Gastrocnemius medialis (tissue), 4 donors: Measurements from ENCODE around the gene FGA. TPM values are rescaled to one million over a fixed set of nuclear protein-coding genes. Genes with fewer than 3 reads are reported as not detected.

Source experiments
- ATAC-seq, 2 donors: fragments of 150-250 bp; one replicate each; pipeline ENCODE4 v1.9.1; 2016
- DNase-seq, 2 donors: peaks; one replicate each; pipeline ENCODE4 v3.0.0-alpha.2; 2019
- H3K27ac ChIP-seq, 4 donors: fragments of 200-600 bp; sonication (generic); 1 replicate in 1 of 4; 2 replicates in 3 of 4; pipeline ENCODE4 v1.5.1; 2016 to 2018; ENCODE audit warnings: mild to moderate bottlenecking in 2 of 4, moderate library complexity in 1 of 4
- H3K27me3 ChIP-seq, 3 donors: fragments of 200-600 bp; sonication (generic) in 2 of 3; 1 replicate in 1 of 3; 2 replicates in 2 of 3; pipeline versions ENCODE4 v1.5.1 to v1.6.0; 2016 to 2019; ENCODE audit warnings: mild to moderate bottlenecking in 1 of 3, moderate library complexity in 1 of 3
- H3K36me3 ChIP-seq, 2 donors: fragments of 200-600 bp; sonication (generic) in 1 of 2; one replicate each; pipeline ENCODE4 v1.5.1; 2017 to 2018
- H3K4me1 ChIP-seq, 2 donors: fragments of 200-600 bp; sonication (generic) in 1 of 2; one replicate each; pipeline ENCODE4 v1.5.1; 2016 to 2017; ENCODE audit warnings: mild to moderate bottlenecking in 2 of 2
- H3K4me3 ChIP-seq, 4 donors: fragments of 200-600 bp; sonication (generic) in 3 of 4; 1 replicate in 1 of 4; 2 replicates in 3 of 4; pipeline ENCODE4 v1.5.1; 2016 to 2019; ENCODE audit warnings: mild to moderate bottlenecking in 2 of 4
- H3K9me3 ChIP-seq, 3 donors: fragments of 200-600 bp; sonication (generic) in 2 of 3; 1 replicate in 1 of 3; 2 replicates in 2 of 3; pipeline ENCODE4 v1.5.1; 2016 to 2019
- POLR2A ChIP-seq, 2 donors: fragments of 450-650 bp; IDR thresholded peaks; one replicate each; pipeline ENCODE4 v1.6.1; 2017; ENCODE audit warnings: antibody characterized with exemption in 2 of 2, mild to moderate bottlenecking in 2 of 2, moderate library complexity in 2 of 2
- in situ Hi-C, 4 donors: fragments of 200-750 bp; cut with MboI; loops; one replicate each; pipeline versions ENCODE4 v1.15.0 to v1.8.0; 2017; ENCODE audit warnings: low sequenced_read_pairs in 4 of 4
- intact Hi-C: fragments of 100-400 bp; cut with DNase I; formaldehyde crosslinking; loops from one replicate; pipeline ENCODE4 v1.15.1; 2023; ENCODE audit warnings: low total_unique reads
- total RNA-seq, 4 donors: library from RNA; depleted of rRNA; stranded (reverse); fragments of >200 nt; gene quantifications; one replicate each; pipeline versions ENCODE4 v1.1.0 to v1.2.3, GENCODE V29; 2016
- TF ChIP-seq, protein P1 (sequence below), 5 experiments: fragments of 450-650 bp in 3 of 5; fragments of 200-600 bp in 2 of 5; sonication (generic) in 2 of 5; IDR thresholded peaks in 4 of 5; conservative IDR thresholded peaks in 1 of 5; 1 replicate in 4 of 5; 2 replicates in 1 of 5; pipeline ENCODE4 v1.5.1; 2016 to 2019; ENCODE audit warnings: antibody characterized with exemption in 5 of 5, mild to moderate bottlenecking in 3 of 5, moderate library complexity in 3 of 5

FGA gene
- total RNA-seq = 10 to 100 TPM in 2 of 4 donors, not detected in 2; 22.2 to 49.0 TPM

- intact Hi-C loops = no loop called here
These were observed at the start of gene FGA for GRCh38 chr4:154590329-154591006. Gene FGA (minus strand): TSS chr4:154590742. CDS start chr4:154590687, 55 bp downstream.

DNA sequence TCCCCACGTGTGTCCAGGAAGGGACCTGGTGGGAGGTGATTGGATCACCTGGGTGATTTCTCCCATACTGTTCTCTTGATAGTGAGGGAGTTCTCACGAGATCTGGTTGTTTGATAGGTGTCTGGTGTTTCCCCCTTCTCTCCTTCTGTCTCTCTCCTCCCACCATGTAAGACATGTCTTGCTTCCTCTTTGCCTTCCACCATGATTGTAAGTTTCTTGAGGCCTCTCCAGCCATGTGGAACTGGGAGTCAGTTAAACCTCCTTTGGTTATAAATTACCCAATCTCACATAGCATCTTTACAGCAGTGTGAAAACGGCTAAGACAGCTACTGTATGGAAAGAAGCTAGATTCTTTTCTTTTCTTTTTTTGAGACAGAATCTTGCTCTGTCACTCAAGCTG, 43.5 kb upstream of the FGA start:
- Histone ChIP-seq H3K9me3 (no peaks in the 10 kb centered on the region), H3K4me1 (no peaks in the 10 kb centered on the region), H3K4me3 (no peak overlapping the region), H3K27me3 (peaks cover 0 to 5% (median 0%) of the 10 kb centered on the region in 3 donors), H3K36me3 (no peaks in the 10 kb centered on the region), H3K27ac (no peak overlapping the region)
- TF ChIP-seq, protein P1, sequence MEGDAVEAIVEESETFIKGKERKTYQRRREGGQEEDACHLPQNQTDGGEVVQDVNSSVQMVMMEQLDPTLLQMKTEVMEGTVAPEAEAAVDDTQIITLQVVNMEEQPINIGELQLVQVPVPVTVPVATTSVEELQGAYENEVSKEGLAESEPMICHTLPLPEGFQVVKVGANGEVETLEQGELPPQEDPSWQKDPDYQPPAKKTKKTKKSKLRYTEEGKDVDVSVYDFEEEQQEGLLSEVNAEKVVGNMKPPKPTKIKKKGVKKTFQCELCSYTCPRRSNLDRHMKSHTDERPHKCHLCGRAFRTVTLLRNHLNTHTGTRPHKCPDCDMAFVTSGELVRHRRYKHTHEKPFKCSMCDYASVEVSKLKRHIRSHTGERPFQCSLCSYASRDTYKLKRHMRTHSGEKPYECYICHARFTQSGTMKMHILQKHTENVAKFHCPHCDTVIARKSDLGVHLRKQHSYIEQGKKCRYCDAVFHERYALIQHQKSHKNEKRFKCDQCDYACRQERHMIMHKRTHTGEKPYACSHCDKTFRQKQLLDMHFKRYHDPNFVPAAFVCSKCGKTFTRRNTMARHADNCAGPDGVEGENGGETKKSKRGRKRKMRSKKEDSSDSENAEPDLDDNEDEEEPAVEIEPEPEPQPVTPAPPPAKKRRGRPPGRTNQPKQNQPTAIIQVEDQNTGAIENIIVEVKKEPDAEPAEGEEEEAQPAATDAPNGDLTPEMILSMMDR (IDR thresholded peaks at IDR 0.05 in 4 of 5, conservative IDR thresholded peaks at IDR 0.05 in 1 of 5) = no peak
- no peak for TF ChIP-seq POLR2A (IDR thresholded peaks at IDR 0.05)
- intact Hi-C loops = no loop called here
- ATAC-seq (no peak), DNase-seq (no peak)
- in situ Hi-C loops = no loop called here

More at GRCh38 chr4:154590329-154591006, at the start of gene FGA:
- in situ Hi-C loops = no loop called here
- peaks cover 0 to 3% (median 0%) of the 10 kb centered on the region in 3 donors for H3K27me3 ChIP-seq
- H3K36me3 ChIP-seq = no peaks in the 10 kb centered on the region
- TF ChIP-seq POLR2A (IDR thresholded peaks at IDR 0.05) = no peak
- TF ChIP-seq, protein P1 (IDR thresholded peaks at IDR 0.05 in 4 of 5, conservative IDR thresholded peaks at IDR 0.05 in 1 of 5) = no peak
- DNase-seq = no peak
- H3K4me3 ChIP-seq = no peak within 1 kb of the TSS
- no peak within 1 kb of the TSS for H3K27ac ChIP-seq
- no peak for ATAC-seq
- H3K9me3 ChIP-seq = no peaks in the 10 kb centered on the region
- H3K4me1 ChIP-seq = no peaks in the 10 kb centered on the region

DNA sequence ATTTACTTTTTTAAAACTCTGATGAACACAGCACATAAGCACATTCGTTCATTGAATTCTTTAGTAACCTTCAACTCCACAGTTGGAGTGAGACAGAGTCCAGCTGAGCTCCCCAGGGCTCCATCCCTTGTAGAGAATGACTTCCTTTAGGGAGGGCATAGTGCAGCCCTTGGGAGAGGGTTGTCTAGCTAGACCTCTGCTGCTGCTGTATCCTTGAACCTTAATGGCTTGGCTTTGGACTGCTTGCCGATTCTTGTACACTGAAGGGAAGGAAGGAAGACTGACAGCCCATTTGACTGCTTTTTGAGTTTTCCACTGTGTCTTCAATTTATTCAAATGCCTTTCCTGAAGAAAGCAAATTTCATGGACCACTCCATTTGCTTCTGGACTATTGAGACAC, 41.3 kb upstream of the FGA start:
- DNase-seq = no peak
- Histone ChIP-seq H3K27me3 (peaks cover 0 to 5% (median 4%) of the 10 kb centered on the region in 3 donors), H3K9me3 (no peaks in the 10 kb centered on the region), H3K4me3 (no peak overlapping the region), H3K4me1 (peaks cover 0 to 2% of the 10 kb centered on the region in 2 donors), H3K27ac (no peak overlapping the region), H3K36me3 (no peaks in the 10 kb centered on the region)
- intact Hi-C loops (no loop called here), in situ Hi-C loops (no loop called here)
- TF ChIP-seq POLR2A (IDR thresholded peaks at IDR 0.05) = no peak
- TF ChIP-seq, protein P1 (IDR thresholded peaks at IDR 0.05 in 4 of 5, conservative IDR thresholded peaks at IDR 0.05 in 1 of 5) = no peak
- no peak for ATAC-seq

- peaks cover 0 to 5% (median 4%) of the 10 kb centered on the region in 3 donors for H3K27me3 ChIP-seq
- ATAC-seq (no peak), DNase-seq (no peak)
- H3K27ac ChIP-seq = no peak overlapping the region
- H3K4me1 ChIP-seq = peaks cover 0 to 3% of the 10 kb centered on the region in 2 donors
- no peaks in the 10 kb centered on the region for H3K36me3 ChIP-seq
- no peaks in the 10 kb centered on the region for H3K9me3 ChIP-seq
- intact Hi-C loops = no loop called here
- no peak for TF ChIP-seq POLR2A (IDR thresholded peaks at IDR 0.05)
- TF ChIP-seq, protein P1 (IDR thresholded peaks at IDR 0.05 in 4 of 5, conservative IDR thresholded peaks at IDR 0.05 in 1 of 5) = no peak
- in situ Hi-C loops = no loop called here
- no peak overlapping the region for H3K4me3 ChIP-seq
These were observed 39.8 kb upstream of the FGA start for GRCh38 chr4:154630324-154630723.
